Heart right ventricle (tissue), 16 donors: ENCODE results near the gene HSPA1L. TPM values are rescaled to one million over a fixed set of nuclear protein-coding genes. Genes with fewer than 3 reads are reported as not detected.
"Not testable (repeated sequence)": the region's sequence is repeated elsewhere in the genome, so short reads cannot be mapped to it uniquely, and the experiment has no call there.

Source experiments
- ATAC-seq, 8 donors: fragments of 200-7000 bp; cut with Tn5 transposase; one replicate each; pipeline ENCODE4 v1.9.1; 2020; ENCODE audit warnings: mild to moderate bottlenecking in 8 of 8, moderate library complexity in 8 of 8, moderate number of reproducible peaks in 1 of 8
- DNase-seq, 2 donors: peaks; one replicate each; pipeline ENCODE4 v3.0.0-alpha.2; 2020
- H3K27ac ChIP-seq, 10 donors: fragments of 200-600 bp; sonication (generic) in 2 of 10; one replicate each; pipeline versions ENCODE4 v1.5.0 to v1.8.0; 2020 to 2022; ENCODE audit warnings: mild to moderate bottlenecking in 3 of 10
- H3K27me3 ChIP-seq, 7 donors: fragments of 200-600 bp; one replicate each; pipeline ENCODE4 v1.8.0; 2021 to 2022; ENCODE audit warnings: mild to moderate bottlenecking in 2 of 7
- H3K36me3 ChIP-seq, 9 donors: fragments of 200-600 bp; sonication (generic) in 1 of 9; one replicate each; pipeline versions ENCODE4 v1.5.0 to v1.8.0; 2020 to 2022; ENCODE audit warnings: mild to moderate bottlenecking in 2 of 9
- H3K4me1 ChIP-seq, 9 donors: fragments of 200-600 bp; sonication (generic) in 1 of 9; one replicate each; pipeline versions ENCODE4 v1.5.0 to v1.8.0; 2020 to 2022; ENCODE audit warnings: mild to moderate bottlenecking in 4 of 9
- H3K4me3 ChIP-seq, 10 donors: fragments of 200-600 bp; sonication (generic) in 2 of 10; one replicate each; pipeline versions ENCODE4 v1.5.0 to v1.8.0; 2020 to 2022; ENCODE audit warnings: mild to moderate bottlenecking in 7 of 10, moderate library complexity in 2 of 10
- H3K9me3 ChIP-seq, 11 donors: fragments of 200-600 bp in 10 of 11; sonication (generic) in 2 of 11; one replicate each; pipeline versions ENCODE4 v1.5.0 to v1.8.0; 2013 to 2022; ENCODE audit warnings: mild to moderate bottlenecking in 2 of 11, control low read depth in 1 of 11, moderate library complexity in 1 of 11
- CTCF ChIP-seq, 9 donors: fragments of 200-600 bp; sonication (generic) in 2 of 9; IDR thresholded peaks; one replicate each; pipeline versions ENCODE4 v1.5.0 to v1.8.0; 2021 to 2022; ENCODE audit warnings: antibody characterized with exemption in 9 of 9, mild to moderate bottlenecking in 5 of 9, moderate library complexity in 1 of 9
- WGBS, 2 donors: extraction: QIAGEN DNeasy Blood & Tissue Kit; methylation state at CpG; one replicate each; pipeline ENCODE4 v1.1.7; 2013; ENCODE audit warnings: inconsistent platforms in 1 of 2; 5-methylcytosine and 5-hydroxymethylcytosine counted together
- intact Hi-C, 10 donors: fragments of 100-400 bp; cut with DNase I; formaldehyde crosslinking; loops; one replicate each; pipeline versions ENCODE4 v1.11.1 to v1.14.2; 2022
- polyA plus RNA-seq, 2 donors: library from polyadenylated mRNA; stranded (reverse); fragments of 200-250 nt; gene quantifications; one replicate each; pipeline ENCODE4 v1.2.3, GENCODE V29; 2013
- total RNA-seq, 10 donors: library from RNA; stranded (reverse); fragmentation: NEBNext Ultra II Directional in 3 of 10; extraction: Animal tissue kit (Norgen Biotek cat#: 25700) in 3 of 10; gene quantifications; one replicate each; pipeline versions ENCODE4 v1.2.1 to v1.2.4, GENCODE V29; 2021 to 2023
- donor health status: Arrhythmogenic right ventricular cardiomyopathy.
- donor health status: ischemic (EF 13 %, LVEDD 7.1; RV severe dilation, severe dysfunction).
- donor health status: healthy with polysubstance abuse.
- donor health status: DM: no; HTN: yes; CAD: no.
- donor health status: DM: no; HTN: no; CAD: no.
- donor health status: ischemic (EF 25% LVEDD 6.9; RV normal size, moderate dysfunction).
- donor health status: ischemic (EF 25% LVEDD 5.7; RV mildly dilated, moderate dysfunction).
- donor health status: healthy.
- donor health status: DM: yes; HTN: yes; CAD: no.
- donor health status: Ischemic cardiomyopathy.
- donor health status: ischemic (EF 35%, LVEDD 5.7; RV mildly dilated, moderate dysfunction).
- donor health status: nonischemic (EF 11% LVEDD 7.7; RV severe dilation, severe dysfunction).
- donor health status: DM: yes; HTN: yes; CAD: no.
- donor health status: PGD.
- donor health status: ischemic (EF 29% LVEDD 5.4; RV normal size, mild dysfunction).
- donor health status: nonischemic (EF 23%, LVEDD 6.1; RV moderate dilation, normal function).

HSPA1L gene
- total and polyA plus RNA-seq, 12 donors: 0.80 to 2.9 (median 1.8) TPM

- Histone ChIP-seq H3K4me1 (peaks cover 5 to 41% (median 14%) of the 10 kb centered on the region in 9 donors), H3K4me3 (peak overlapping the region; percentile 57 to 99 (median 86)), H3K9me3 (no peaks in the 10 kb centered on the region), H3K36me3 (peaks cover 0 to 63% (median 0%) of the 10 kb centered on the region in 9 donors), H3K27ac (peak overlapping the region in 9 of 10 donors; percentile 84 to 99 (median 95)), H3K27me3 (no peaks in the 10 kb centered on the region)
- DNase-seq (no peak), ATAC-seq (no peak)
- TF ChIP-seq CTCF (IDR thresholded peaks at IDR 0.05): no peak
- WGBS, 2 donors: 28 to 36% methylated on average over 7 of the region's 7 CpGs
- intact Hi-C loops: loop anchor here in 4 of 10 donors (1.0 to 10.0 kb wide), 5 partner anchors 32 to 60 kb away; partner anchors contain the start of genes CLIC1 (in 2 of the 4) and HSPA1B (in 1 of the 4)
These were observed 20.7 kb downstream of the HSPA1L start for GRCh38 chr6:31794294-31794865.

- WGBS, 2 donors: 90 to 92% methylated on average over 6 of the region's 6 CpGs
- H3K27me3 ChIP-seq, DNase-seq: not testable (repeated sequence)
These were observed 21.2 kb downstream of the HSPA1L start for GRCh38 chr6:31793927-31794245.

GRCh38 chr6:31792761-31793171, 22.3 kb downstream of the HSPA1L start:
- Histone ChIP-seq H3K4me3 (no peak overlapping the region), H3K27ac (peak overlapping the region in 1 of 10 donors; percentile 18), H3K36me3 (peaks cover 0 to 57% (median 0%) of the 10 kb centered on the region in 9 donors), H3K4me1 (peaks cover 5 to 35% (median 14%) of the 10 kb centered on the region in 9 donors), H3K27me3 (no peaks in the 10 kb centered on the region), H3K9me3 (no peaks in the 10 kb centered on the region)
- intact Hi-C loops: loop anchor here in 2 of 10 donors (5.0 to 10.0 kb wide), 2 partner anchors 40 to 58 kb away; partner anchors contain the start of gene CLIC1 (in 1 of the 2)
- ATAC-seq (no peak), DNase-seq (no peak)
- 86 to 90% methylated on average over 11 to 12 of the region's 12 CpGs for WGBS, 2 donors
- TF ChIP-seq CTCF (IDR thresholded peaks at IDR 0.05): no peak

More at GRCh38 chr6:31793927-31794245, 21.2 kb downstream of the HSPA1L start:
- Histone ChIP-seq H3K36me3 (peaks cover 0 to 63% (median 0%) of the 10 kb centered on the region in 9 donors), H3K4me3 (peak overlapping the region in 1 of 10 donors; percentile 97), H3K27ac (peak overlapping the region in 1 of 10 donors; percentile 97), H3K4me1 (peaks cover 5 to 41% (median 14%) of the 10 kb centered on the region in 9 donors)
- intact Hi-C loops: loop anchor here in 4 of 10 donors (1.0 to 10.0 kb wide), 5 partner anchors 33 to 59 kb away; partner anchors contain the start of genes CLIC1 (in 2 of the 4) and HSPA1B (in 1 of the 4)
- ATAC-seq, H3K9me3 ChIP-seq: not testable (repeated sequence)

- Histone ChIP-seq H3K4me3 (no peak overlapping the region), H3K27me3 (no peaks in the 10 kb centered on the region), H3K4me1 (peaks cover 5 to 33% (median 14%) of the 10 kb centered on the region in 9 donors), H3K27ac (no peak overlapping the region), H3K9me3 (no peaks in the 10 kb centered on the region), H3K36me3 (peaks cover 0 to 59% (median 6%) of the 10 kb centered on the region in 9 donors)
- intact Hi-C loops: loop anchor here in 2 of 10 donors (5.0 to 10.0 kb wide), 2 partner anchors 40 to 57 kb away; partner anchors contain the start of gene CLIC1 (in 1 of the 2)
- no peak for ATAC-seq
- DNase-seq: no peak
- TF ChIP-seq CTCF (IDR thresholded peaks at IDR 0.05): no peak
- WGBS, 2 donors: 78 to 83% methylated on average over 3 of the region's 3 CpGs
These were observed 23.1 kb downstream of the HSPA1L start for GRCh38 chr6:31792090-31792374.
